HK-2 (cell line): ENCODE results near the gene PIP5K1B.

Experiments used
- DNase-seq: peaks from one replicate; pipeline ENCODE4 v3.0.0-alpha.2; 2018; ENCODE audit not compliant: unreplicated experiment

PIP5K1B gene

DNA sequence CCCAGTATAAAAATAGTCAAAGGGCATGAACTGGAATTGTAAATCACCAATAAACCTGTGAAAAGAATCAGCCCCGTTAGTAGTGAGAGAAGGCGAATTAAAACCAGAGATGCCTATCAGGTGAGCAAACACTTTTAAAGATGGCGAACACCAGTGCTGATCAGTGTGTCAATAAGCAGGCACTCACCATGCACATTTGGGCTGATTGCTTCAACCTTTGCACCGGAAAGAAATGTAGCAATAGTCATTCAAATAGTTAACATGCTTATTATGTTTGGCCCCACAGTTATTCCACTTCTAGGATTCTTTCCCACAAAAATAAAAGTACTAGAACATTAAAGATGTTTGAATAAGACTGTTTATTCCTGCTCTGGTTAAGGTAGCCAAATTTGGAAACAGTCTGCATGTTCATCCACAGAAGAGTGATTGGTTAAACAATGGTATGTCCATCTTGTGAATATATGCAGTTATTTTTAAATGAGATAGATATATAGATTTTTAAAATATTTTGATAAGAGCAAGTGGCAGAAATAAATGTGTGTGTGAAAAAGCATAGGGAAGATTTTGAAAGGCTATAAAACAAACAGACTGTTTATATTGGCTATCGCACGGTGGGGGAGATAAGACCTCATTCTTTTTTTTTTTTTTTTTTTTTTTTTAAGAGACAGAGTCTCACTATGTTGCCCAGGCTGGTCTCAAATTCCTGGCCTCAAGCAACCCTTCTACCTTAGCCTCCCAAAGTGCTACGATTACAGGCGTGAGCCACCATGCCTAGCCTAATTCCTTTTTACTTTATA lies 112.2 kb downstream of the PIP5K1B start:
- DNase-seq, result no peak

DNA sequence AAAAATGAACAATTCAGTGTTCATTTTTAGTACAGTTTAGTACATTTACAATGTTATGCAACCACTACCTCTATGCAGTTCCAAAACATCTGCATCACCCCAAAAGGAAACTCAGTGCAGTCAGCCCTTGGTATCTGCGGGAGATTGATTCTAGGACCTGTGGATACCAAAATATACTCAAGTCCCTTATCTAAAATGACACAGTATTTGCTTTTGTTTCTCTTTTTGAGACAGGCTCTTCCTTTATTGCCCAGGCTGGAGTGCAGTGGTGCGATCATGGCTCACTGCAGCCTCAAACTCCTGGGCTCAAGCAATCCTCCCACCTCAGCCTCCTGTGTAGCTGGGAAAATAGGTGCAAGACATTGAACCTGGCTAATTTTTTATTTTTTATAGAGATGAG lies 114.0 kb downstream of the PIP5K1B start:
- DNase-seq, result no peak

DNA sequence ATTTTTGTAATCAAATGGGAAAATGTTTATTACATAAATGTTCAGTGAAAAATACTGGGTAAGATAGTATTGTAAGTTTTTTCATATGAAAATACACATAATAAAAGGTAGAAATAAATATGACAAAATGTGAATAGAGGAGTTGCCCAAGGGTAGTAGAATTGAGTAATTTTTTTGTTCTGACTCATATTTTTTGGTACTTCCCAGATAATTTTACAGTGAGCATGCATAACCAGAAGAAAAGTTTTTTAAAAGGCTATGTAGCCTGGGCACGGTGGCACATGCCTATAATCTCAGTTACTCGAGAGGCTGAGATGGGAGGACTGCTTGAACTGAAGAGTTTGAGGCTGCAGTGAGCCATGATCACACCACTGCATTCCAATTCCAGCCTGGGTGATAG lies 116.9 kb downstream of the PIP5K1B start:
- DNase-seq, result no peak

DNA sequence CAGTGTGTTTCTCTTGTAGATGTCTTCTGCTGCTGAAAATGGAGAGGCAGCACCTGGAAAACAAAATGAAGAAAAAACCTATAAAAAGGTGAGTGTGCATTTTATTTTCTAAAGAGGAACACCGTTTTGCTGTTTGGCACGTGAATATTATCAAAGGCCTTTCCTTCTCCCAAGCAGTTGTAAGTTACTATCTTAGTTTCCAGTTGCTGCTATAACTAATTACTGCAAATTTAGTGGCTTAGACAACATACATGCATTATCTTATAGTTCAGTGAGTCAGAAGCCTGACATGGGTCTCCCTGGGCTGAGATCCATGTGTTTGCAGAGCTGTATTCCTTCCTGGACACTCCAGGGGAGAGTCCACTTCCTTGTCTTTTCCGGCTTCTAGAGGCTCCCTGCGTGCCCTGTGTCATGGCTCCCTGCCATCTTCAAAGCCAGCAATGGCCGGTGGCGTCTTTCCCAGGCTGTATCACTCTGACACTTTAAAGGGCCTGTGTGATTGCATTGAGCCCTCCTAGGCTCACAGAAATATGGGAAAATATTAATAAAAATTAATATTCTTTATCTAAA lies 117.6 kb downstream of the PIP5K1B start:
- no peak for DNase-seq

DNA sequence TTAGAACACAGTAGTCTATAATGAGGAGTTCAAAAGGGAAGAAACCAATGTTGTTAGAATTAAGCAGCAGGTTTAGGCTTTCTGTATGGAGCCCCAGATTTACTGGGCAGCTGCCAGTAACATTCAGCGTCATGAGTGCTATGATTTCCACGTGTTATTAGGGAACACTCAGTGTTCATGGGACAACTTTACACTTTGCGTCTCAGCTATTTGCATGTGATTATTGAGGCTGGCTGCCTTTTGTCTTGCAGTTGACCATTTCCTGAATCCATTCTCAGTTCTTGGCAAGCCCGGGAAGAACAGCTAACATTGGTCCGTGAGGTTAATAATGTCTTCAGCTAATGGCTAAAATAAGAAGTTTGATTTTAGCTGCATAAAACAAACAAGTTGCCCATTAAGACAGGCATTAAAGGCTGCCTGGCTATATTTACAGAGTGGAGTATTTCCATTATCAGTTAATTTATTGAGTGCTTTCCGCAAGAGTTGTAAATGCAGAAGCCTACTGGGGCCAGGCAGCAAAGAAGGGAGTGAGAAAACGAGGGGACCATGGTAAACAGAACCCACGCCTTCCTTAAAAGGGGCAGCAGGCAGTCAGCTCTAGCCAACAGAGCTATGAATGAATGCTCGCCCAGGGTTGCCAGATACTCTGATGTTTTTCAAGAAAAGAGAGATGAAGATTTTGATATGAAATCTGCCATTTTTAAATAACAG lies 120.9 kb downstream of the PIP5K1B start:
- no peak for DNase-seq

DNA sequence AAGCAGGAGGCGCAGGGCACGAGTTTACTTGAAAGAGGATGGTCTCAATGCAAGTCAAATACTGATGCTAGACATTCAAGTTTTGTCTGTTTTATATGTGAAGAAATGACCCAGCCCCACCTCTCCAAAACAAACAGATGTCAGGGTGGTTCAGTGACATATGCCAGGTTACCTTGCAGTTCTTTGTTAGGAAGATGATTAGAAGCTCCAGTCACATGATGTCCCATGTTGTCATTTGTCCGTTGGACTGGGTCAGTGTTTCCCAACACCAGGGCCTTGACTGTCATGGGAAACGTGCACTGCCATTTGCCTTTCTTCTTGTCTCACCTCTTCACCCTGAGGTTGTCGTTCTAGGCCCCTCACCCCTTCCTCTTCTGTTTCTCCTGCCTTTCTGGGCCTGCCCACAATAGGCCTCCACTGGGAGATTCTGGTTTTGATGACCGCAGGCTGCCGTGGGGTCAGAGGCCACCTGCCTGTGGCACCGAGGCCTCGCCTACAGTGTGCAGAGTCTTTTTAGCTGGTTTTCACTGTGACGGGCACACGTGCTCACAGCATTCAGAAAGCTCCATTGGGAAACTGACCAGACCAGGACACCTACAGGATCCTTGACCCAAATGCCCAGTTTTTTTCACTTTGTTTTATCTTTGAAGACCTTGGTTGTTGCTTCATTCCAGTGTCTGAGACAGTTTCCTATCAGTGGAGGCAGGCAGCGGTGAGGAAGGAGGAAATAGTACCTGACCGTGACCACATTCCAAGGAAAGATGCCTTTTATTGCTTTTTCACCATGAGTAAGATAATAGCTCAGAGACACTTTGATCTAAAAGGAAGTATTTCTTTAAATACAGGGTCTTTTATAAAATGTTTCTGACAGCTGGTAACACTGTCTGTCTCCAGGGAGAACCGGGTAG lies 123.1 kb downstream of the PIP5K1B start:
- DNase-seq, result no peak

DNA sequence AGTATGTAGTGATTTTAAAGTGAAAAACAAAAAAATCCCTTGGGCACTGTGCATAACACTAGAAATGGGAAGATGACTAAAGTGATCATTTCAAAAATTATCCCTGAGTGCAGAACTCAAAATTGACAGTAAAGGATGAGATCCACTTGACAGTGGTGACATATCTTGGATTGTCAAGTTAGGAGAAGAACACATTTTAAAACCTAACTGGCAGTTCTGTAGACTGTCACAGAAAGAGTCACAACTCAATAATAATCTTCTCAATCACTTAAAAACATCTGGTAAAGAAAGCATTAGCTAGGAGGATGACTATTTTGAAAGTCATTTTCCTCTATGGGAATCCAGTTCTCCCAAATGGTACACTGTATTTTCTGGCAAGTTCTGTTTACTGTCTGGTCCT lies 127.1 kb downstream of the PIP5K1B start:
- DNase-seq, result no peak

DNA sequence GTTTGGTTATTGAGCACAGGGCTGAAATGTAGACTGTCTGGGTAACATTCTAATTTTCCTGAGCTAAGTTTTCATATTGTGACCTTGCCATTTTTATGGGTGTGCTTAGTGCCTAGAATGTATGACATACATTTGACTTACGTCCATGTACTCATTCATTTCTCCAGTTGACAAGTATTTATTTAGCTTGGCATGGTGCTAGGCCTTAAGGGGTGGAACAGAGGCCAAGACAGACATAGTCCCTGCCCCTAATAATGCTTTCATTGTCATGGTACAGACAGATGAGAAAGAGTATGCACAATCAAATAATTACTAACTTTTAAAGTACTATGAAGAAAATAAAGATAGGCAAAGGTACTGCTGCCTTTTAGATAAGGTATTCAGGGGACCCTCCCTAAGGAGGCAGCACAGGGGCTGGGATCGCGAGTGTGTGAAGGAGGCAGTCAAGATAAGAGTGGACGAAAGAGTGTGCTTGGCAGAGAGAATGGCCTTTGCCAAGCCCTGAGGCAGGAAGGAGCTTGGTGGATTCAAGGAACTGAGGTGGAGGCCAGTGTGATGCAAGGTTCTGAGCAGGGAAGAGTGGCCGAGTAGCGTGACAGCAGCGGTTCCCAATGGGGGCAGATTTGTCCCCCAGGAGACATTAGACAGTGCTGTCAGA lies 128.0 kb downstream of the PIP5K1B start:
- no peak for DNase-seq

DNA sequence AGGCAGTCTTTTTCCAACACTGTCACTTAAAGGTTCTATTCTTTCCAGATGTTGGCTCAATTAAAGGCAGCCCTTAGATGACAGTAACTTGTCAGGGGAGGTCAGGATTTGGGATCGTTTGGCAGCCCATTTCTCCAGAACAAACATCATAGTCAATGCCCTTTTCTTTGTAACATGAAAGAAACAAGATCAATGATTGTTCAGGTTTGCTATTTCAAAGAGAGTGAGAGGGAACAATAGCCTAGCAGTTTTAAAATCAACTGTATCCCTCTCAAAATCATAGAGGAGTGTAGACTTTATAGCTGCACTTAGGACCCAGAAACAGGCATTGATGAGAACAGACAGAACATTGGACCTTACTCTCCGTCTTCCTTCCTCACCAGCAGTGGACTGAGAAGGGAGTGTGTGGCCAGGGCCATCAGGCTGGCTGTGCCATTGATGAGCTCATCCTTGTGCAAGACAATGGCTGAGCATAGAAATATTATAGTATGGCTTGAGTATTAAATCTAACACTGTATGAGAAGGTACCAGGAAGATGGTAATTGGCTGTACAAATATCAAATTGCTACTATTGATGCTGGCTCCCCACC lies 130.0 kb downstream of the PIP5K1B start:
- DNase-seq, result no peak

DNA sequence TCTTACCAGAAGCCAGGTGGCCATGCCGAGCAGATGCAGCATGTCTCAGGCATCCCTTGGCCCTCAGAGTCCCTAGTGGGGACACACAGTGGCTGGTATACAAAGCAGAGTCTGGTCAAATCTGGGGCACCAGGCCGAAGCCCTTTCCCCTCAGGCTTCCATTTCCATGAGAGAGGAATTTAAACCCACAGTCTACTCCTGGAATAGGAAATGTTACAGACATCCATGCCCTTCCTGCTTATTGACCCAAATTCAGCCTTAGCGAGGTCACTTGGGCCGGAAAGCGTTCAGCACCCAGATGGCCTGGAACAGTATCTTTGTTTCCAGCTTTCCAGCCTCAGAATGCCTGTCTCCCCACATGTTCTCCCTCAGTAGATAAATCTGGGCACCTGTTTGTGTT lies 131.7 kb downstream of the PIP5K1B start:
- no peak for DNase-seq

DNA sequence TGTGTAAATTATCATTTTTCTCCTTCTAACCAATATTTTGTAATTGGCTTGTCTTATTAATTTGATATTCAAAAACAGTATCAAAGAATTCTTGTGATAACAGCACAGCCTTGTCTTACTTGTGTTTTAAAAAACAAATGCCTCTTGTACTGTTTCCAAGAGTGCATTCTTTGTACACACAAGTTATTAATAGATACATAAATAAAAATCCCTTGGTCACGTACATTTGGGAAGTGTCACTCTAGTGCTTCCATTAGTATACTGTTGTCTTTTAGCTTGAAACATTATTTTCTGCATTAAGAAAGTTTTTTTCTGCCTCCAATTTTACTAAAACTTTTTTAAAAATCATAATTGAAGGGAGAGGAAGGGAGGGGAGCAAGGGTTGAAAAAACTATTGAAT lies 133.2 kb downstream of the PIP5K1B start:
- DNase-seq, result no peak

DNA sequence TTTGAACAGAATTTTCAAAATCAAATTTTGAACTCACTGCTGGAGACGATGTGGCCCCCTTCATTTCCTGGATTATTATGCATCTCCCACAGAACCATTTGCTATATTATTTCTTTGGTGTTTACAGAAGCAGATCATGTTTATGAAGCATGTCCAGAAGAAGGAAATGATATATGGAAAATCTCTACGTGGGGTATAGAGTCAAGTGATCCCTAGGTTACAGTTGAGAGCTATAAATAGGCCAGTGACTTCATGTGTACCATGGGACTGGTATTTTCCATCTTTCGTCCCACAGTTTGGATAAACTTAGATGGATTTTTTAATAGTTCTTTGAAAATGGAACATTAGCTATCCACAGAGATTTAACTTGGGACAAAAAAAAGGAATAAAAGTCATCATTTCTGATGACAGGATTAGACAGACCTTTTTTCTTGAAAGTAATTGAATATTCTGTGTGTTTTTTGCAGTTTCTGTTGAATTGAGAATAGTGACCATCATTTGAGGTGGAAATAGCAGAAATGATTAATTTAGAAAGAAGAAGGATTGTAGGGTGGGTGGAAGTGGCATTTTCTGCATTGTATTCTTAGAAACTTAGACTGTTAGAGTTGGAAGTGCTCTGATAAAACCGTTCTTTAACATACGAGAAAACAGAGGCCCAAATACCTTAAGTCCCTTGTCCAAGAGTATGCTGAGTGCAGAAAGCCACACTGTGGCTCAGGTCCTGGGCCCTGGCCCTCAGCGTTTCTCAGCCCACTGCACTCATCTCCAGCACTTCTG lies 136.4 kb downstream of the PIP5K1B start:
- no peak for DNase-seq

DNA sequence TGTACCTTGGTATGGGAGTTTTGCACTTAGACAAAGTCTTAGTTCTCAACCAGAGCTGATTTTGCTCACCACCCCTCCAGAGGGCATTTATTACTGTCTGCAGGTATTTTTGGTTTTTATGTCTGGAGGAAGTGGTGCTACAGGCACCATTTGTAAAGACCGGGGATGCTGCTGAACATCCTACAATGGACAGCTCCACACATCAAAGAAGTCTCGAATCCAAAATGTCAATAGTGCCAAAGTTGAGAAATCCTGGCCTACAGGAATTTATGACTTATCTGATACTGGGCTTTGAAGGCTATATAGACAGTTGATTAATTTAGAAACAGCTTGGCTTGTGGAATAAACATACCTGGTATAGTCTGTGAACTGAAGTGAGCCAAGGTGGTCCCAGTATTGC lies 137.5 kb downstream of the PIP5K1B start:
- no peak for DNase-seq

DNA sequence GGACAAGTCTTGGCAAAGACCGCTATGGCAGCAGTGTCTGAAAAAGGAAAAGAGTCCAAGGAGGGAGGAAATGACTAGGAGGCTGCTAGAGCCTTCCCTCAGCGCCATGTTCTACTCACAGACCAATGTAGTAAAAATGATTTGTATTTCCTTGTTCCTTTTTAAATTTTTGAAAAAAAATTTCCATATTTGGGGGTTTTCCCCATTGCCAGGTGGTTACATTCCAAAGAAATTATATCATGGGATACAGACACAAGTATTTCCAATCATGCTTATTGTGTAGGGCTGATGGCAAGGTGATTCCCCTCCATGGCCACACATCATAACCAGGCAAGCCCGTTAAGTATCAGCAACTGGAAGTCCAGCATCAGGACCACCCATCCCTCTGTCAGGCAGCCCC lies 138.2 kb downstream of the PIP5K1B start:
- DNase-seq, result no peak

DNA sequence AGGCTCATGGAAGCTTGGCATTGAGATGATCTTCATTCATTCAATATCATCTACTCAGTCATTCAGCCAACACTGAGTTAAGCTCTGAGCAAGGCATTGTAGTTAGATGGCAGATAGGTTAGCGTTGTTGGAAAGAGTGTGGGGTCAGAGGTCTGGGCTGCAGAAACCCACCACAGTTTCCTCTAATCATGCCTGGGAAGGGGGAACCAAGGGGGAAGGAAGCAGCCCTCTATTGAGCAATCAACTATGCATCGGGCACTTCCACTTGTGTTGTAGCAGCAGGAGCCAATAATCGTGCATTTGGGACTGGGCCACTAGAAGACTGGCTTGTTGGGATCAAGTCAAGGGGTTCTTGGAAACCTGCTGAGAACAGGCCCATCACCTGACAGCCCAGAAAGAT lies 139.1 kb downstream of the PIP5K1B start:
- DNase-seq, result no peak

DNA sequence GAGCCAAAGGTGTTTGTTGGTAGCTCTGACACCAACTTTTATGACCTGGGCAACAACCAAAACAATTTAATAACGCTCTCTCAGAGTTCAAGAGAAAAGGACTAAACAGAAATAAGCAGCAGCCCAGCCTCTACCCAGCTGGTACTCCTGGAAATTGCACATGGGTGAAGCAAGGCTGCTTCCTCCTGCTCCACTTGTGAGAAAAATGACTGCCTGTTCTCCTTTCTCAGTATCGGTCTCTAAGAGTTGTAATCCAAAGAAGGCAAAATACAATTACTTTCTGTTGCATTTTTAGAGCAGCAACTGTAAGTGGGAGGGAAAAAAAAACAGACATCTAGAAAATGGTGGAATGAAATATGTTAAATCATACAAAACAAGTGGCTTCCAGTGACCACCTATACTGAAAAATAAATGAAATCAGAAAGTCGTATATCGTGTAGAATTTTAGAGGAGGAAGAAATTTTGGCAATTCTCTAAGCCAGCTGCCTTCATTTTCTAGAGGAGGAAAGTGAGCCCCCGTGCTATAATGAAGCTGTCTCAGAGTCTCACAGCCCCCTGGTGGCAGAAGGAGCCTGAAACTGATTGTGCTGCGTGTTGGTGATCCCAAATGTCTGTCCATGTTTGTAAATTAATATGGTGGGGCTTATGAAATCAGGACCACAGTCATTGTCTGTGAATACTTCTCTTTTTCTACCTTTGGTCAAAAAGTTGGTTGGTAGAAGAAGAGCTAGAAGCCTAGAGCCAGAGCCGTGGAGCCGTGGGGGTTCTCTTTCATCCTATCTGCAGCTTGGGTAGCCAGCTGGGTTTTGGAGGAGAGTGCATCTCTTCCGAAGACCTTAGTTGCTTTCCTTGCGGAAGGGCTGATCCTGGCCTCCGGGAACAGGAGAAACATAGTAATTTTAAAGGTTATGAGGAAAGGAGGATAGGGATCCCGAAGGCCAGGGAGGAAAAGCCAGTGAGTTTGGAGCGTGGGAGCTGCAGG lies 139.9 kb downstream of the PIP5K1B start:
- DNase-seq, result no peak

DNA sequence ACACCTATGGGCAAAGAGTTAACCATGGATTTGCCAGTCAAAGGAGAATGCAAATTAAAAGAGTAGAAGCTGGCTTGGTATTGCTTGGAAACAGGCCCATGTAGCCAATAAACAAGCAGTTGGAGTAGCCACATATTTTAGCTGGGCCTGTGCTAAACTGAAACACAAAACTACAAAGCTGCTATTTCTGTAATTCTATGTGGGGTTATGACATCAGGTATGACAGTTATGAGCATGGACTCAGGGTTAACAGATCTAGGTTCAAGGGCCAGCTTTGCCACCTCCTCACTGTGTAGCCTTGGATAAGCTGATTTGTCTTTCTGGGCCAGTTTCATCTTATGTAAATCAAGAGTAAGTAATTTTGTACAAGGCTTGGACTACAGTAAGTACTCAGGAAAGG lies 142.7 kb downstream of the PIP5K1B start:
- no peak for DNase-seq

DNA sequence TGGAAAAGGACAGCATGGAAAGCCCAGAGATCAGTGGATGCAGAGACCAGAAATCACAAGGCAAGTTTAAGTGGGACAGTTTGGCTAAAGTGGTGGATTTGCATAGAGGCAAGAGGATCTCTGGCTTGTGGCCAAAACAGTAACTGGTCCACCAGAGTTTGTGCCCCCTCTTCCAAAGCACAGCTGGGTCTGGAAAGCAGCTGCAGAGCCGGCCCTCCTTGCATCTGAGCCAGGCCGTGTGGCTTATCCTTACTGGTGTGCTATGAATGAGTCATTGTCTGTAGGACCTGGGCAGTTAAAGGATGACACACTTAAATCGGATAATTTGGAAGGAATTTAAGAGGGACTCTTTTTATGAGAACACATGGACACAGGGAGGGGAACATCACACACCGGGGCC lies 146.6 kb downstream of the PIP5K1B start:
- no peak for DNase-seq

DNA sequence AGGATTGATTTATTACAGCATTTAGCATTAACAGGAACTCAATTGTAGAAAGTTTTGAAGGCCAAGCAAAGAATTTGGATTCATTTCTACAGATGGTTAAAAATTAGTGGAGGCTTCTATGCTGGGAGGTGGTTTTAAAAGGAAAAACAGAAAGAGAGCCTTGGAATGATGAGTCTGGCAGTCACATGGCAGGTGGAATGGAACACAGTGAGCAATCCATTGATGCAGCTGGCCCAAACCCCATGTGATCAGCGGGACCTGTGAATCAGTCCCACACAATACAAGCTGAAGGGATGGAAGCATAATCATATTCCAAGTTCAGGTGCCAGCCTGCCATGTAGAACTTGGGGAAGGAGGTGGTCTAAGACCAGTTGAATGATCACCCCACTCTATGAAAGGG lies 147.9 kb downstream of the PIP5K1B start:
- DNase-seq, result no peak
